Neural cell (in vitro differentiated cells): ENCODE data around the gene S100A13.

Experiments
- CTCF ChIP-seq: fragments of 450-650 bp; IDR thresholded peaks from 2 replicates; pipeline ENCODE4 v1.5.1; 2014; ENCODE audit warnings: antibody characterized with exemption, mild to moderate bottlenecking, moderate library complexity; ENCODE audit not compliant: poor library complexity, severe bottlenecking
- EZH2 ChIP-seq: fragments of 200-600, 300-800 bp; shearing (Covaris generic), sonication (generic); IDR thresholded peaks from 2 replicates; pipeline ENCODE4 v1.6.1; 2014; ENCODE audit warnings: antibody characterized with exemption, low read length, borderline replicate concordance, mild to moderate bottlenecking; ENCODE audit not compliant: insufficient read depth, poor library complexity, severe bottlenecking
- TF ChIP-seq, protein P1 (sequence below): IDR thresholded peaks from 2 replicates; pipeline ENCODE4 v1.6.1; 2012; ENCODE audit warnings: borderline replicate concordance

- no peak for TF ChIP-seq EZH2
- no peak for TF ChIP-seq CTCF
- TF ChIP-seq, protein P1, sequence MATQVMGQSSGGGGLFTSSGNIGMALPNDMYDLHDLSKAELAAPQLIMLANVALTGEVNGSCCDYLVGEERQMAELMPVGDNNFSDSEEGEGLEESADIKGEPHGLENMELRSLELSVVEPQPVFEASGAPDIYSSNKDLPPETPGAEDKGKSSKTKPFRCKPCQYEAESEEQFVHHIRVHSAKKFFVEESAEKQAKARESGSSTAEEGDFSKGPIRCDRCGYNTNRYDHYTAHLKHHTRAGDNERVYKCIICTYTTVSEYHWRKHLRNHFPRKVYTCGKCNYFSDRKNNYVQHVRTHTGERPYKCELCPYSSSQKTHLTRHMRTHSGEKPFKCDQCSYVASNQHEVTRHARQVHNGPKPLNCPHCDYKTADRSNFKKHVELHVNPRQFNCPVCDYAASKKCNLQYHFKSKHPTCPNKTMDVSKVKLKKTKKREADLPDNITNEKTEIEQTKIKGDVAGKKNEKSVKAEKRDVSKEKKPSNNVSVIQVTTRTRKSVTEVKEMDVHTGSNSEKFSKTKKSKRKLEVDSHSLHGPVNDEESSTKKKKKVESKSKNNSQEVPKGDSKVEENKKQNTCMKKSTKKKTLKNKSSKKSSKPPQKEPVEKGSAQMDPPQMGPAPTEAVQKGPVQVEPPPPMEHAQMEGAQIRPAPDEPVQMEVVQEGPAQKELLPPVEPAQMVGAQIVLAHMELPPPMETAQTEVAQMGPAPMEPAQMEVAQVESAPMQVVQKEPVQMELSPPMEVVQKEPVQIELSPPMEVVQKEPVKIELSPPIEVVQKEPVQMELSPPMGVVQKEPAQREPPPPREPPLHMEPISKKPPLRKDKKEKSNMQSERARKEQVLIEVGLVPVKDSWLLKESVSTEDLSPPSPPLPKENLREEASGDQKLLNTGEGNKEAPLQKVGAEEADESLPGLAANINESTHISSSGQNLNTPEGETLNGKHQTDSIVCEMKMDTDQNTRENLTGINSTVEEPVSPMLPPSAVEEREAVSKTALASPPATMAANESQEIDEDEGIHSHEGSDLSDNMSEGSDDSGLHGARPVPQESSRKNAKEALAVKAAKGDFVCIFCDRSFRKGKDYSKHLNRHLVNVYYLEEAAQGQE = no peak
Measured at GRCh38 chr1:153608089-153608682, 19.1 kb downstream of the S100A13 start.
